NOMO-1 treated with dmso at 0.1 percent for 144 hours (cell line): ENCODE results near the gene TRIM74.
"Not testable (repeated sequence)": the region's sequence is repeated elsewhere in the genome, so short reads cannot be mapped to it uniquely, and the experiment has no call there.

ENCODE experiments used
- DNase-seq: peaks from one replicate; lab custom pipeline; 2025; ENCODE audit not compliant: unreplicated experiment; lab: John Stamatoyannopoulos, UW

TRIM74 gene

GRCh38 chr7:72968980-72969516 lies at the start of gene TRIM74:
TRIM74 (minus strand) TSS chr7:72969466; CDS start chr7:72966157, 3,309 bp downstream.
- not testable (repeated sequence) for DNase-seq

DNA sequence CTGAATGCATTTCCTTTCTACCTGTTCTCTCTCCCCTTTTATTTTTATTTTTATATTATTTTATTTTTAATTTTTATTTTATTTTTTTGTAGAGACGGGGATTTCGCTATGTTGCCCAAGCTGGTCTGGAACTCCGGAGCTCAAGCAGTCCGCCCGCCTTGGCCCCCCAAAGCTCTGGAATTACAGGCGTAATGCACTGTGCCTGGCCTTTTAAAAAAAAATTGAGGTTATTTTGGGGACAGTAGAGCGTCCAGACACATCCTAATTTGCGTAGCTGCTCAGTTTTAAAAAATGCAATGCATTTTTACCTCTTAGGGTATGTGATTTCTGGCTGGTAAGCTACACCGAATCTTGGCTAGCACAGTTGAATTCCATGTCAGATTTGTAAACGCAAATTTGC lies 37.2 kb upstream of the TRIM74 start:
- DNase-seq = not testable (repeated sequence)

DNA sequence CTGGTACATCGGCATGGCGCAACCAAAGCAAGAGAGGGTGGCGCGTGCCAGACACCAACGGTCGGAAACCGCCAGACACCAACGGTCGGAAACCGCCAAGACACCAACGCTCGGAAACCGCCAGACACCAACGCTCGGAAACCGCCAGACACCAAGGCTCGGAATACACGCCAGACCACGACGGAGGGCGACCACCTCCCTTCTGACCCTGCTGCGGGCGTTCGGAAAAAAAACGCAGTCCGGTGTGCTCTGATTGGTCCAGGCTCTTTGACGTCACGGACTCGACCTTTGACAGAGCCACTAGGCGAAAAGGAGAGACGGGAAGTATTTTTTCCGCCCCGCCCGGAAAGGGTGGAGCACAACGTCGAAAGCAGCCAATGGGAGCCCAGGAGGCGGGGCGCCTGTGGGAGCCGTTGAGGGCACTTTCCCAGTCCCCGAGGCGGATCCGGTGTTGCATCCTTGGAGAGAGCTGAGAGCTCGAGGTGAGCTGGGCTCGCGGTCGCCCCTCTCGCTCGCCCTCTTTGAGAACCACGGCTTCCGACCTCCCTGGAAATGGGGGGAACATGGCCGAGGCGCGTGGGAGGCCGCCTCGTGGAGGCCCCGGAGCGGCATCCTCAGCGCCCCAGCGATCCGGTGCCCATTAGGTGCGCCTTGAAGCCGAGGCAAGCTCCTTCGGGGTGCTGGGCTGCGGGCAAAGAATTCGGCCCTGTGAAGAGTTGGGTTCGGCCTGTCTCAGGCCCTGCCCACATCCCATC lies 36.6 kb upstream of the TRIM74 start:
- not testable (repeated sequence) for DNase-seq

DNA sequence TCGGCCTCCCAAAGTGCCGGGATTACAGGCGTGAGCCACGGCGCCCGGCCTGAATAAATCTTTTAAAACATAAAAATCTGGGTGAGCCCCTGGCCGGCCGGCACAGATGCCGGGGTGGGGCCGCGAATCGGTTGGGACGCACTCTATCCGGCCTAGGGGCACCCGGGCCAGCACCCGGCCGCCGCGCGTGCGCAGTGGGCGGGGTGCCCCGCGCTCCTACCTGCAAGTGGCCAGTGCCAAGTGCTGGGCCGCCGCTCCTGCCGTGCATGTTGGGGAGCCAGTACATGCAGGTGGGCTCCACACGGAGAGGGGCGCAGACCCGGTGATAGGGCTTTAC lies 36.1 kb upstream of the TRIM74 start:
- DNase-seq = not testable (repeated sequence)

DNA sequence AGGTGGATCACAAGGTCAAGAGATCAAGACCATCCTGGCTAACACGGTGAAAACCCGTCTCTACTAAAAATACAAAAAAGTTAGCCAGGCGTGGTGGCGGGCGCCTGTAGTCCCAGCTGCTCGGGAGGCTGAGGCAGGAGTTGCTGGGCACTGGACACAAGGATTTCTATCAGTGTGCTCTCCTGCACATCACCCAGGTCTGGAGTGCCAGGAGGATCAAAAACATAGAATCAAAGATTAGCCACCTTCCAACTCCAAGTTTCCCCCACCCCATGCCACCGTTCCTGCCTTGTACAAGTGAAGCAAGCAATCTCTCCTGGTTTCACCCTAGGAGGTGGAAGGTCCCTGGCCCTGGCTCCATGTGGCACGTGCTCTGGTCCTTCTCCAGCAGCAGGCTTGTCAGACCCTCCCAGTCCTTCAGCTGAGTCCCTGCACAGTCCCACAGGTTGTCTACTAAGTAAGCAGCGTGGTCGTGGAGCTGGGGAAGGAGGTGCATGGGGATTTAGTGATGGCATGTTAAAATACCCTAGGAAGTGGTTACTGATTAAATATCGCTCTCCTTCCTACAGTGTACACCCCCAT lies 28.7 kb upstream of the TRIM74 start:
- not testable (repeated sequence) for DNase-seq

DNA sequence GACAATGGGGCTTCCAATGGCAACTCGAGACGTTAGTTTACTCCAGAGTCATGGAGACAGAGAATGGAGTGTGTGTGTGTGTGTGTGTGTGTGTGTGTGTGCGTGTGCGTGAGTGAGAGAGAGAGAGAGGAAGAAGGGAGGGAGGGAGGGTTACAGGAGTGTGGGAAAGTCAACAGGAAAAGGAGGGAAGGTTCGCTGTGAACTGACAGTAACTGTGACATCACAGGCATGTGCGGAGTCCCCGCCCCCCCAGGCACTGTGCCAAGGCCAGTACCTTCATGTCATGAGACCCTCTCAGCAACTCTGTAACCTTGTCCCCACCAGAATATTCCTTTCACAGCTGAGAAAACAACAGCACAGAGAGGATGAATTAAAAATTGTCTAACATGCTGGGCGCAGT lies 28.2 kb upstream of the TRIM74 start:
- not testable (repeated sequence) for DNase-seq

DNA sequence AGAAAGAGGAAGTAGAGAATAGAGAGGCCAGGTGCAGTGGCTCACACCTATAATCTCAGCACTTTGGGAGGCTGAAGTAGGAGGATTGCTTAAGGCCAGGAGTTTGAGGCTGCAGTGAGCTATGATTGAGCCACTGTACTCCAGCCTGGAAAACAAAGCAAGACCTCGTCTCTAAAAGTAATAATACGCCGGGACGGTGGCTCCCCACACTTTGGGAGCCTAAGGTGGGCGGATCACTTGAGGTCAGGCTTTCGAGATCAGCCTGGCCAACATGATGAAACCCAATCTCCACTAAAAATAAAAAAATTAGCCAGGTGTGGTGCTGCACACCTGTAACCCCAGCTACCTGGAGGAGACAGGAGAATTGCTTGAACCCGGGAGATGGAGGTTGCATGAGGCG lies 26.2 kb upstream of the TRIM74 start:
- not testable (repeated sequence) for DNase-seq

- DNase-seq = not testable (repeated sequence)
Measured at GRCh38 chr7:72990146-72990913, 21.1 kb upstream of the TRIM74 start.

- not testable (repeated sequence) for DNase-seq
Measured at GRCh38 chr7:72982084-72982483, 12.8 kb upstream of the TRIM74 start.

DNA sequence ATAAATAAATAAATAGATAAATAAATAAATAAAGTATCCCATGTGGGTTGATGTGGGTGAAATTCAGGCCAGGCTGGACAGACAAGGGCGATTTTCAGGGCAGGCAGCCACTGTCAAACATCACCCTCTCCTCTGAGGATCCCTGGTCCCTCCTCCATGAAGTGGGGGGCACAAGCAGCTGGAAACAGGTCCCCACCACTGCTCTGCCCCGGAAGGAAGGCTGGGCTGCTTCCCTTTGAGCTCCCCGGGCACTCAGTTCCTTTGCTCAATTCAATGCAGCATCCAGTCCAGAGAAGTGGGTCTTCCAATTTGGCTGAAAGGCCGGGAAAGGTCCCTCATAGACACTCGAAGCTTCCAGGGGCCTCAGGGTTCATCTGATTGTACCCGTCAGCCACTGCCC lies 11.1 kb upstream of the TRIM74 start:
- DNase-seq = not testable (repeated sequence)

- DNase-seq = not testable (repeated sequence)
Measured at GRCh38 chr7:72976434-72976833, 7.2 kb upstream of the TRIM74 start.

DNA sequence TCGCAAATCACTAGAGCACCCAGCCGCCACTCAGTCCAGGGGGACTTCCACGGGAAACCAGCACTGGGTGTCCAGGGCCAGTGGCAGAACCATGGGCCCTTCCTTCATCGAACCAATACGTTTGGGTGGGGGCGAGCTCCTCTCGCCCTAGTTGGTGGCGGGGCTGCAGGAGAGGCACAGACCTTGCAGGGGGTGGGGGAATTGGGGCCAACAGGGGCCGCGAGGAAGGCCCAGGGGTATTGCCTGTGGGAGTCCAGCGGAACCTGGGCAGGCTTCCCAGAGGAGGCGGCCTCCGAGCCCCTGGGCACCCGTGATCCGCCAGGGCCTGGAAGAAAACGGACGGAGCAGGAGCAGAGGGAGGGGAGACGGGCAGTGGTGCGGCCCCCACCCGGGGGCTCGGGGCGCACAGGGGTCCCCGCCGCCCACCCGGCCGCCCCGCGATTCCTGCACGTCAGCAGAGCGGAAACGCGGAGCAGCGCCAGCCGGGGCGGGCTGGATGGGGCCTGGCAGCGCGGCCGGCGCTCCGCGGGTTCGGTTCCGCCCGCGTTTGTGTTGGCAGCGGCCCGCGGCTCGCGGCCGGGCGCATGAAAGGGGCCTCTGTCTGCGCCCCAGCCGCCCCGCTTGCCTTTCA lies 6.5 kb upstream of the TRIM74 start:
- DNase-seq = not testable (repeated sequence)

GRCh38 chr7:72974781-72975180 lies 5.5 kb upstream of the TRIM74 start:
- not testable (repeated sequence) for DNase-seq

DNA sequence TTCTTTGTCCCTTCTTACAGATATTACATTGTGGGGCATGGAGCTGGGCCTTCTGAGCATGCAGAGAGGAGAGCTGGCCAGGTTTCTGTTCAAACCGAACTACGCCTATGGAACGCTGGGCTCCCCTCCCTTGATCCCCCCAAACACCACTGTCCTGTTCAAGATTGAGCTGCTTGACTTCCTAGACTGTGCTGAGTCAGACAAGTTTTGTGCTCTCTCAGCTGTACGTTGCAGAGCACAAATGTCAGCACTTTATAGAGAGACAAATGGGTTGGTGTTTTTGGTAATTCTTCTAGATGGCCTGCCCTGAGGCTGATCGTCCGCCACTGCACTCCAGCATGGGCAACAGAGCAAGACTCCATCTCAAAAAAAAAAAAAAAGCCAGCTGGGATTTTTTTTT lies 2.2 kb upstream of the TRIM74 start:
- not testable (repeated sequence) for DNase-seq

GRCh38 chr7:72969688-72970087 lies 422 bp upstream of the TRIM74 start:
- DNase-seq = not testable (repeated sequence)

GRCh38 chr7:72966892-72967291 lies 2.4 kb downstream of the TRIM74 start:
- not testable (repeated sequence) for DNase-seq

- not testable (repeated sequence) for DNase-seq
Measured at GRCh38 chr7:72965186-72965975, 3.9 kb downstream of the TRIM74 start.

GRCh38 chr7:72963056-72963455 lies 6.2 kb downstream of the TRIM74 start:
- not testable (repeated sequence) for DNase-seq

DNA sequence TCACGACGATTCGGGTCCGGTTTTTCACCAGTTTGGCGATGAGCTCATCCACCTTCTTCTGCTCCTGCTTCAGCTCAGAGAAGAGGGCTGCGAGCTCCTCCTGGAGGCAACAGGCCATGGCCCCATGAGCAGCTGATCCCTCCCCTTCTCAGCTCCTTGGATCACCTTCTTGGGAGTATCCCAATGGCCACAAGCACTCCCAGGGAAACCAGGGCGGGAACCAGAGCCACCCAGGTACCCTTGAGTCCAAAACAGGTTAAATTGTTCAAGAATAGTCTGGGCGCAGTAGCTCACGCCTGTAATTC lies 8.0 kb downstream of the TRIM74 start:
- DNase-seq = not testable (repeated sequence)

DNA sequence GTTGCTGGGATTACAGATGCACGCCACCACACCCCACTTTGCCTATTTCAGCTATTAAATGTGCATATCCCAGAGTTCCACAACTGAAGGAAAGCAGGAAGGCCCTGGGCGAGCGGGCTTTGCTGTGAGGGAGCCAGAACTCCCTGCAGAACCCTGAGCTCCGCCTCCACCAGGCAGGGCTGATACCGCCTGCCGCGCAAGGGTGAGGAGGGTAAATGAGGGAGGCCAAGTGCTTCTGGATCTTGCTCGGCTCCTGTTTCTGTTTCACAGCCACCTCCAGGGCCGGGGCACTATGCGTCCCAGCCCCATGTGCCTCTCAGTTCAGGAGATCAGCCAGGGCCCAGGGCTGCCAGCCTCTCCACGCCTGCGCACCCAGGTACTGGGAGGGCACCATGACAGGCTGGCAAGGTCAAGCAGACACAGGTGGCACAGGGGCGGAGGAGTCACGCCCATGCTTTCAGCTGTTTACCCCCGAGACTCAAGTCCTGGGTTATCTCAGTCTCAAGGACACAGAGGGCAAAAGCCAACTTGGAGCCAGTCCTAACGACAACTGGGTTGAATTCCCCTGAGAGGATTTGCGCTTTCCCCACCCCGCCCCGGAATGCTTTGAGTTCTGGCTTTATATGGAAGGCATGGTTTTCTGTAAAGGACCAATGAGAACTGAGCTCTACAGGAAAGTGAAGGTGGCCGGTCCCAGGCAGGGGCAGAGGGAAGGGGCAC lies 8.5 kb downstream of the TRIM74 start:
- not testable (repeated sequence) for DNase-seq
